Dedifferentiated amniotic fluid mesenchymal stem cell (primary cell): ENCODE data around the gene FGF18.
"Not testable (repeated sequence)": the region's sequence is repeated elsewhere in the genome, so short reads cannot be mapped to it uniquely, and the experiment has no call there.

Experiments
- DNase-seq: peaks from one replicate; pipeline ENCODE4 v3.0.0-alpha.2; 2016; ENCODE audit errors: extremely low spot score

FGF18 gene

GRCh38 chr5:171400169-171400568, 19.3 kb upstream of the FGF18 start:
- DNase-seq = no peak

- no peak for DNase-seq
Observed at GRCh38 chr5:171401167-171401947, 18.1 kb upstream of the FGF18 start.

GRCh38 chr5:171402751-171403150, 16.7 kb upstream of the FGF18 start:
- DNase-seq = not testable (repeated sequence)

- DNase-seq = peak; percentile 44
Observed at GRCh38 chr5:171405615-171406014, 13.8 kb upstream of the FGF18 start.

GRCh38 chr5:171407234-171407633, 12.2 kb upstream of the FGF18 start:
- DNase-seq = no peak

GRCh38 chr5:171409164-171410136, 10.0 kb upstream of the FGF18 start:
- DNase-seq = no peak

GRCh38 chr5:171410181-171410580, 9.3 kb upstream of the FGF18 start:
- DNase-seq = no peak

- DNase-seq = no peak
Observed at GRCh38 chr5:171412186-171412585, 7.3 kb upstream of the FGF18 start.

- DNase-seq = no peak
Observed at GRCh38 chr5:171413153-171413910, 6.1 kb upstream of the FGF18 start.

GRCh38 chr5:171413993-171414392, 5.5 kb upstream of the FGF18 start:
- DNase-seq = not testable (repeated sequence)

GRCh38 chr5:171415115-171415730, 4.2 kb upstream of the FGF18 start:
- DNase-seq = no peak

- DNase-seq = no peak
Observed at GRCh38 chr5:171416160-171417049, 3.0 kb upstream of the FGF18 start.

GRCh38 chr5:171418316-171418981, 998 bp upstream of the FGF18 start:
- DNase-seq = peak; percentile 81

- no peak for DNase-seq
Observed at GRCh38 chr5:171419688-171420430, 412 bp downstream of the FGF18 start.

GRCh38 chr5:171420431-171421241, 1.2 kb downstream of the FGF18 start:
- peak; percentile 86 for DNase-seq

- DNase-seq = no peak
Observed at GRCh38 chr5:171421331-171422262, 2.1 kb downstream of the FGF18 start.

- DNase-seq = no peak
Observed at GRCh38 chr5:171422495-171422894, 3.0 kb downstream of the FGF18 start.
